Dedifferentiated amniotic fluid mesenchymal stem cell (primary cell): ENCODE results near the gene LTBP4.
"Not testable (repeated sequence)": the region's sequence is repeated elsewhere in the genome, so short reads cannot be mapped to it uniquely, and the experiment has no call there.

Experiments
- DNase-seq: peaks from one replicate; pipeline ENCODE4 v3.0.0-alpha.2; 2016; ENCODE audit errors: extremely low spot score

LTBP4 gene

DNA sequence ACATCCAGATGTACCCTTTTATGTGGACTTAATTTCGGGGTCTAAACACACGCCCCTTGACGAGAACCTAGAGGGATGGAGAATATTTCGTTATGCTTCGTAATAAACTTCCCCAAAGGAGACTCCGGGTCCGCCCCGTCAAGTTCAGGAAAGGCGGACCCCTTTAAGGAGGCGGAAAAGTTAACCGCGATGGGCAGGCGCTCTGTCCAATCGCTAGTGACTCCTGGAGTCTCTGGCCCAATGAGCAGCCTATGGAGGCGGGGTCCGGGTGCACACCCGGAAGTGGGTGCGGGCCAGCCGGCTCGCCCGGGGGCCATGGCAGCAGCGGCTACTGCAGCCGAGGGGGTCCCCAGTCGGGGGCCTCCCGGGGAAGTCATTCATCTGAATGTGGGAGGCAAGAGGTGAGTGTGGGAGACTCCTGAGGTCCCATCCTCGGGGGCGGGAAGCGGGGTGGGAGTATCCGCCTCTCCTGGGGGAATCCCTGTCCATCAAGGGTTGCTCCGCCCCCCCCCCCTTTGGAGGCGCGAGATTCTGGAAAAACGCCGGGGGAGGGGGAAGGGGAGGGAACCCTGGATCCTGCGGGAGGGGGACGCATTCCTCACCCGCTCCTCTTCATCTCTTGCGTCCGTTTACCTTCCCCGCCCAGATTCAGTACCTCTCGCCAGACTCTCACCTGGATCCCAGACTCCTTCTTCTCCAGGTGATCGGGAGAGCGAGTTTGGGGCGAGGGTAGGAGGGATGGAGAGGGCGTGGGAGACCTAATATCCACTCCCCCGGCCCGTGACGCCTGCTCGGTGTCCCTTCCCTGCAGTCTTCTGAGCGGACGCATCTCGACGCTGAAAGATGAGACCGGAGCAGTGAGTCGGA lies 24.4 kb upstream of the LTBP4 start, which contains the start of gene SHKBP1:
SHKBP1 (plus strand) TSS at position 289 of the 867 bp plus-strand sequence; CDS start at position 316, 27 bp downstream.
- DNase-seq = peak; percentile 92

DNA sequence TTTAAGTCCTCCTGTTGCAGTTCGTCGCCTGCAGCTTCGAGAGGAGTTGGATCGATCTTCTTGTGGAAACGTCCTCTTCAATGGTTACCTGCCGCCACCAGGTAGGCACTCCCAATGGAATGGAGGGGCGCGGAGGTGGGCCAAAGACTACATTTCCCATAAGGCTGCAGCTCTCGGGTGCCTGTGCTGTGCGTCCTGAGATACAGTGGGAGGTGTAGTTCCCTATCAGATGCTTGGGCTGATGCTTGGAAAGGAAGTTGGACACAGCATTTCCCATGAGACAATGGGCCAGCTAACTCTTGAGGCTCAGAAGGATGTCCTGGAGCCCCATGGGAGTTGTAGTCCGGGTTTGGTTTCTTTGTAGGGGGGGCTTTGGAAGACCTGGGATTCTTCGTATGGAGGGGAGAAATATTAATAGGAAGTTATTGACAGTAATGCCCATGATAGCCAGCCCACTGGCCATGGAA lies 22.7 kb upstream of the LTBP4 start:
- DNase-seq = no peak

DNA sequence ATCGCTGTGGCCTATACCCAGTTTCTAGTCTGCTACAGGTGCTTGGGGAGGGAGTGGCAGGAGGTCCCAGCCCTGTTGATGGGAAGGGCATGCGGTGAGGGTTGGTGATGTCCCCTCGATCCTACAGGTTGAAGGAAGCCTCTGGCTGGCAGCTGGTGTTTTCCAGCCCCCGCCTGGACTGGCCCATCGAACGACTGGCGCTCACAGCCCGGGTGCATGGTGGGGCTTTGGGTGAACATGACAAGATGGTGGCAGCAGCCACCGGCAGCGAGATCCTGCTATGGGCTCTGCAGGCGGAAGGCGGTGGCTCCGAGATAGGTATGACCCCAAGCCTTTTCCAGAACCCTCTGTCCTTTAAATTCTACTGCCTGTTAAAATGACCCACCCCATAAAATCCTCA lies 20.6 kb upstream of the LTBP4 start:
- no peak for DNase-seq

DNA sequence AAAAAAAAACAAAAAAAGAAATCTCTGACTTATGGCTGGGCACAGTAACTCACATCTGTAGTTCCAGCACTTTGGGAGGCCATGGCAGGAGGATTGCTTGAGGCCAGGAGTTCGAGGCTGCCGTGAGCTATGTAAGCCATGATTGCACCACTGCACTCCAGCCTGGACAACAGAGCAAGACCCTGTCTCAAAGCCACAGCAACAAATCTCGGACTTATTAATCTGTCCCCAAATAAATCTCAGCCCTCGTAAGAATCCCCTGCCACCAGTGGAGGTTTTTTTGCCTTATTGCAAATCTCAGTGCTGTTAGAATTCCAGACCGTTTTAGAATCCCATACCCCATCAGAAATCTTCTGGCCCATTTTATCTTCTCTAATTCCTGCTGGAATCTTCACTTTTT lies 19.6 kb upstream of the LTBP4 start:
- DNase-seq = no peak

DNA sequence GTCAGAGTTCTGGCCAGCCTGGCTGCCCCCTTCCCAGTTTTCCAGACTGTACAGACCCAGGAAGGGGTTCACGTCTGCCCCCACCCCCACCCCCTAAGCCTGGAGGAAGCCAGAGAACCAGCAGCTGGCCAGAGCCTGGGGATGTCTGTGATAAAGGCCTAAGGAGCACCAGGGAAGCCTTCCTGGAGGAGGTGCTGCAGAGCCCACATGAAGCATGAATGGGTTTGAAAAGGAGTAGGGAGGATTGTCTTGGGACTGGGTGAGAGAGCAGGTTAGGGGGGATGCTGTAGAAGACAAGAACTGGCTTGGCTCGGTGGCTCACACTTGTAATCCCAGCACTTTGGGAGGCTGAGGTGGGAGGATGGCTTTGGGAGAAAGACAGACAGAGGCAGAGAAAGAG lies 18.7 kb upstream of the LTBP4 start:
- no peak for DNase-seq

DNA sequence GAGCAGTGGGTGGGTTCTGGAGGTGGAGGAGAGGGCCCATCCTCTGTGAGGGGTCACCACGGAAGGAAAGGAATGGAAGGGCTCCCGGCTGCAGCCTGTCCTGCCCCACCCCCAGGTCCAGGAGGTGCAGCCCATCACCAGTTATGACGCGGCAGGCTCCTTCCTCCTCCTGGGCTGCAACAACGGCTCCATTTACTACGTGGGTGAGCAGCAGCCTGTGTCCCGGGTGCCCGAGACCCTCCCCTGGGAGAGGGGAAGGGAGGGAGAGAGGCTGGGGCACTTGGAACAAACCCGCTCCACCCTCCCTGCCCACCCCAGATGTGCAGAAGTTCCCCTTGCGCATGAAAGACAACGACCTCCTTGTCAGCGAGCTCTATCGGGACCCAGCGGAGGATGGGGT lies 17.9 kb upstream of the LTBP4 start:
- no peak for DNase-seq

DNA sequence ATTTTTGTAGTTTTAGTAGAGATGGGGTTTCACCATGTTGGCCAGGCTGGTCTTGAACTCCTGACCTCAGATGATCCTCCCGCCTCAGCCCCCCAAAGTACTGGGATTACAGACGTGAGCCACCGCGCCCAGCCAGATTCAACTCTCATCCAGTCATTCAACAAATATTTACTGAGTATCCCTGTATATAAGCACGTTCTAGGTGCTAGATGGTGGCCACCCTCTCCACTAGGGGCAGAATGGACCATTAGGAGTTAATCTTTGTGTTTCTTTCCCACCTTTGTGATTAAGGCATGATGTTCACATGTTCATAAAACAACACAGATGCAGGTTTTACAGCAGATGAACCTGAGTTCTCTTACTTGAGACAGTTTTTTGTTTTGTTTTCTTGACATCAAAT lies 17.2 kb upstream of the LTBP4 start:
- DNase-seq = no peak

DNA sequence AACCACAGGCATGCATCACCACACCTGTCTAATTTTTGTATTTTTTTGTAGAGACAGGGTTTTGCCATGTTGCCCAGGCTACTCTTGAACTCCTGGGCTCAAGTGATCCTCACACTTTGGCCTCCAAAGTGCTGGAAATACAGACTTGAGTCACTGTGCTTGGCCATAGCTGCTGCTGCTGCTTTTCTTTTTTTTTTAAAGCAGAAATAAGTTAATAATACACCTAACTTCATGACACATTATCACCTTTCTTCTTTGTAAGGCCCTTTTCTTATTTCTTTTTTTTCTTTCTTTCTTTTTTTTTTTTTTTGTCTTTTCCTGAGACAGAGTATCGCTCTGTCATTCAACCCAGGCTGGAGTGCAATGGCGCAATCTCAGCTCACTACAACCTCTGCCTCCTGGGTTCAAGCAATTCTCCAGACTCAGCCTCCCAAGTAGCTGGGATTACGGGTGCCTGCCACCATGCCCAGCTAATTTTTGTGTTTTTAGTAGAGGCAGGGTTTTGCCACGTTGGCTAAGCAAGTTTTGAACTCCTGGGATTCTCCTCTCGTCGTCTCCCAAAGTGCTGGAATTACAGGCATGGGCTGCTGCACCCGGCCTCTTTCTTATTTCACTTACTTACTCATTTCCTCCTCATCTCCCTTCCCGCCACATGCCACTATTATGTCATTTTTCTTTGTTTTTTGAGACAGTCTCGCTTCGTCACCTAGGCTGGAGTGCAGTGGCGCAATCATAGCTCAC lies 15.8 kb upstream of the LTBP4 start:
- no peak for DNase-seq

DNA sequence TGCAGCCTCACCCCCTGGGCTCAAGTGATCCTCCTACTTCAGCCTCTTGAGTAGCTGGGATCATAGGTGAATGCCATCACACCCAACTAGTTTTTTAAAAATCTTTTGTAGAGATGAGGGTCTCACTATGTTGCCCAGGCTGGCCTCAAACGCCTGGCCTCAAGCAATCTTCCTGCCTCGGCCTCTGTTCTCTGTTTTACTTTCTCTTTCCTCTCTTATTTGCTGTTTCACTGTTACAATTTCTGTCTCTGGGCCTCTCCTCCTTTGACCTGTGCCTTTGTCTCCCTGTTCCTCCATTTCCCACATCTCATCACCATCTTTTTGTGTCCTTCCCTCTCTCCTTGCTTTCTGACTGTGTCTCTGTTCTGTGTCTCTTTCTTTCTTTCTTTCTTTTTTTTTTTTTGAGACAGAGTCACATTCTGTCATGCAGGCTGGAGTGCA lies 15.2 kb upstream of the LTBP4 start:
- DNase-seq = no peak

DNA sequence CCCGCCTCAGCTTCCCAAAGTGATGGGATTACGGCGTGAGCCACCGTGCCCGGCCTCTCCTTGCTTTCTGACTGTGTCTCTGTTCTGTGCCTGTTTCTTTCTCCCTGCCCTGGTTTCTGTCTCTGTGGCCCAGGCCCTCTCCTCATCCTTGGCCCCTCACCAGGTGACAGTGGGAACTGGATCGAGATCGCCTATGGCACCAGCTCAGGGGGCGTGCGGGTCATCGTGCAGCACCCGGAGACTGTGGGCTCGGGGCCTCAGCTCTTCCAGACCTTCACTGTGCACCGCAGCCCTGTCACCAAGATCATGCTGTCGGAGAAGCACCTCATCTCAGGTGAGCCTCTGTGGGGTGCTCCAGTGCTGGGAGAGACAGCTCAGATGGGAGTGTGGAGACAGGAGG lies 14.6 kb upstream of the LTBP4 start:
- no peak for DNase-seq

DNA sequence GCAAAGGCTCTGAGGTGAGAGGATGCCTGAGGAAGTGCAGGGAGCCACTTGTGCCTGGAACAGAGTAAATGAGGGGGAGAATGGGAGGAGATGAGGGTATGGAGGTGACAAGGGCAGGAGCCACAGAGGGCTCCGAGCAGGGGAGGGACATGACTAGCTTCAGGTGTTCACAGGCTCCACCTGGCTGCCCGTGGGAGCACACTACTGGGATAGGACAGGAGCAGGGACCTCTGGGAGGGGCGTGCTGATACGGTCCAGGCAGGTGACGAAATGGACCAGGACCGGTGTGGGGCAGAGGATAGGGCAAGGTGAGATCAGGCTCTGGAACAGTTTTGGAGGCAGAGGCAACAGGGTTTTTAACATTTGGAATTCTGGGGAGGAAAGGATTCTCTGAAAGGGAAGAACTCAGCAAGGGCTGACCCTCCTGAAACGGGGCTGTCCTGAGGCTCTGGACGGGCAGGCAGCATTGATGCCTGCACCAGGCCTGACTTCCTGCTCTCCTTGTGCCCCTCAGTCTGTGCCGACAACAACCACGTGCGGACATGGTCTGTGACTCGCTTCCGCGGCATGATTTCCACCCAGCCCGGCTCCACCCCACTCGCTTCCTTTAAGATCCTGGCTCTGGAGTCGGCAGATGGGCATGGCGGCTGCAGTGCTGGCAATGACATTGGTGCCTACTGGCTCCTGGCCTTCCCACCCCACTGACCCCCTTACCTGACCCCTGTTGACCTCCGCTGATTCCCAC lies 12.9 kb upstream of the LTBP4 start:
- DNase-seq = no peak

DNA sequence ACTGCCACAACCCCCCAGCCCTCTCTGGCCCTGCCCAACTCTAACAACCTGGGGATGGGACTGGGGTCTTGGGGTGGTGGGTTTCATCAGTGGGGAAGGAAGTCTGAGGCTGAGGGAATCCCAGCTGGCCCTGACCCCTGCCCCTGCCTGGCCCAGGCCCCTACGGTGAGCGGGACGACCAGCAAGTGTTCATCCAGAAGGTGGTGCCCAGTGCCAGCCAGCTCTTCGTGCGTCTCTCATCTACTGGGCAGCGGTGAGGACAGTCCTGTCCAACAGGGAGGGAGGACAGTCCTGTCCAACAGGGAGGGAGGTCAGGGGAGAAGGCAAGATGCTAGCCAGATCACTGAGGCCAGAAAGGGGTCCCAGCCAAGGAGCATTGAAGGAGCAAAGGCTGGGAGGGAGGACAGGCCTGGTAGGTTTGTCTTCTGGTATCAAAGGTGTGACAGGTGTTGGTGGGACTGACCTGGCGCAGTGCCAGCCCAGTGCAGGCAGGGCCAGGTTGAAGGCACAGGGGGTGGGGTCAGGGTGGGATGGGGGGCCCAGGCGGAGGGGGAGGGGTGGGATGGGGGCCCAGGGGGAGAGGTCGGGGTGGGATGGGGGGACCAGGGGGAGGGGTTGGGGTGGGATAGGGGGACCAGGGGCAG lies 12.1 kb upstream of the LTBP4 start:
- no peak for DNase-seq

DNA sequence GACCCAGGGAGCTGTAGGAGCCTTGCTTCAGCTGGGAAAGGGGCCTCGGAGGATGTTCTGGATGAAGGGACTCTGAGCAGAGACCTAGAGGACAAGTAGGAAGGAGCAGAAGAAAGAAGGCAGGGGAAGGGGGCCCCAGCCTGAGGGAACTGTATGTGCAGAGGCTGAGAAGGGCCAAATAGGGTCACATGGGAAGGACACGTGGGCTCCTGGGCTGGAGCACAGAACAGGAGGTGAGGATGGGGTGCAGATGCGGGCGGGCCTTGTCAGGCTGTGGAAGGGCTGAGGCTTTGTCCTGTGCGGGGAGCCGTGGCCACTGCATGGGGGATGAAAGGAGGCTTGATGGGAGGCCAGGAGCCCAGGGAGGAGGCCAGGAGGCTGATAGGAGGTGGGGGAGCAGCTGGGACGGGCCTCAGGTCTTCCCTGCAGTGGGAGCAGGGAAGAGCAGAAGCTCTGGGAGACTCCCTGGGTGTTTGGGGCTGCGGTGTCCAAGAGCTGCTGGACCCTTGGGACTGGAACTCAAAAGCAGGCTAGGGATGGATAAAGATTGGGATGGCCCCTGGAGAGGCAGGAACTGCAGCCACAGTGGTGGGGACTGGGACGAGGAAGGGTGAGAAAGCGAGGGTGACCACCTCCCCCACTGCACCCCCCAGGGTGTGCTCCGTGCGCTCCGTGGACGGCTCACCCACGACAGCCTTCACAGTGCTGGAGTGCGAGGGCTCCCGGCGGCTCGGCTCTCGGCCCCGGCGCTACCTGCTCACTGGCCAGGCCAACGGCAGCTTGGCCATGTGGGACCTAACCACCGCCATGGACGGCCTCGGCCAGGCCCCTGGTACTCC lies 11.4 kb upstream of the LTBP4 start:
- DNase-seq = no peak

DNA sequence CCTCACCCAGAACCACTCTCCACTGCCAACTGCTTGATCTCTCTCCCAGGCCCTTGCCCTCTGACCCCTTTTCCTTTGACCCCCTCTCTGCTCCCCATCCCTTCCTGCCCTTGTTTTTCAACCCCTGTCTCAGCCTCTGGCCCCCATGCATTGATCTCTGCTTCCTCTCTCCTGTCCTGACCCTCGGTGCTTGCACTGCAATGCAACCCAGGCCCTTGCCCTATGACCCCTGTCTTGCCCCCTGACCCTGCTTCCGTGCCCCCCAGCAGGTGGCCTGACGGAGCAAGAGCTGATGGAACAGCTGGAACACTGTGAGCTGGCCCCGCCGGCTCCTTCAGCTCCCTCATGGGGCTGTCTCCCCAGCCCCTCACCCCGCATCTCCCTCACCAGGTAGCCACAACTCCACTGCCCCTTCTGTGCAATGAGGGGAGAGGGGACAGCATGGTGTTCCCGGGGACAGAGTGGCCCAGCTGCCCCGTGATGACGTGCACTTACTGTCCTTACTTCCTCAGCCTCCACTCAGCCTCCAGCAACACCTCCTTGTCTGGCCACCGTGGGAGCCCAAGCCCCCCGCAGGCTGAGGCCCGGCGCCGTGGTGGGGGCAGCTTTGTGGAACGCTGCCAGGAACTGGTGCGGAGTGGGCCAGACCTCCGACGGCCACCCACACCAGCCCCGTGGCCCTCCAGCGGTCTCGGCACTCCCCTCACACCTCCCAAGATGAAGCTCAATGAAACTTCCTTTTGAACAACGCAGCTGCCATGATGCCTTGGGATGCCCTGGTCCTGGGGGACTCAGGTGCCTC lies 10.5 kb upstream of the LTBP4 start:
- no peak for DNase-seq

DNA sequence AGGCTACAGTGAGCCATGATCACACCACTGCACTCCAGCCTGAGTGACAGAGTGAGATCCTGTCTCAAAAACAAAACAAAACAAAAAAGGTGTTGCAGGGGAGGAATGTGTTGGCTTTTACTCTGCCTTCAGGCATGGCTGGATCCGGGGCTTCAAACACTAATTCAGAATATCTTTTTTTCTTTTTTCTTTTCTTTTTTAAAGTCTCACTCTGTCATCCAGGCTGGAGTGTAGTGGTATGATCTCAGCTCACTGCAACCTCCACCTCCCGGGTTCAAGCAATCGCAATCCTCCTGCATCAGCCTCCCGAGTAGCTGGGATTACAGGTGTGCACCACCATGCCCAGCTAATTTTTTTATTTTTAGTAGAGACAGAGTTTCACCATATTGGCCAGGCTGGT lies 9.4 kb upstream of the LTBP4 start:
- not testable (repeated sequence) for DNase-seq

DNA sequence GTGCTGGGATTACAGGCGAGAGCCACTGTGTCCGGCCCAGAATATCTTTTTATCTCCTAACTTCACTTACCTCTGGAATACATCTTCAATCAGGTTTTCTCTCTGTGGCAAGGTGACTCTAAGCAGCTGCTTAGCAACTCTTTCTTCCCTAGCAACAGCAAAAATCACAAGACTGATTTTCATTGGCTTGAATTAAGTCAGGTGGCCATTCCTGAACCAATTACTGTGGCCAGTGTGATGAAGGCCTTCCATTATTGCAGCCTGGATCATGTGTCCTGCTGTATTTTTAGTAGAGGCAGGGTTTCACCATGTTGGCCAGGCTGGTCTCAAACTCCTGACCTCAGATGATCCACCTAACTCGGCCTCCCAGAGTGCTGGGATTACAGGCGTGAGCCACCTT lies 9.0 kb upstream of the LTBP4 start:
- no peak for DNase-seq

DNA sequence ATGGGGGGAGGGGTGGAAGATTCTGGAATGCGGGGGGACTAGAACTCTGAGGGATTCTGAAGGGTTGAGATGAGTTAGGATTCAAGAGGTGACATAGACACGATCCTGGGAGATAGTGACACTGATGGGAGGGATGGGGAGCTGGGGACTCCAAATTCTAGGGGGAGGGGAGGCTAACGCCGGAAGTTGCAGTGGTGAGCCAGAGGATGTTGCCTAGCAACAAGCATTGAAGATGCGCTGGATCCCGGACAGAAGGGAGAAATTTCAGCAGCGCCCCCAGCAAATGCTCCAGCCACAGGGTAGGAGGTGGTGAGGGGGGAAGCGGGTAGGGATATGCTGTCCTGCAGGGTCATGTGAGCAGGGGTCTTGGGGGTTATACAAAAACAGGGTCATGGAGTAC lies 6.9 kb upstream of the LTBP4 start:
- no peak for DNase-seq

DNA sequence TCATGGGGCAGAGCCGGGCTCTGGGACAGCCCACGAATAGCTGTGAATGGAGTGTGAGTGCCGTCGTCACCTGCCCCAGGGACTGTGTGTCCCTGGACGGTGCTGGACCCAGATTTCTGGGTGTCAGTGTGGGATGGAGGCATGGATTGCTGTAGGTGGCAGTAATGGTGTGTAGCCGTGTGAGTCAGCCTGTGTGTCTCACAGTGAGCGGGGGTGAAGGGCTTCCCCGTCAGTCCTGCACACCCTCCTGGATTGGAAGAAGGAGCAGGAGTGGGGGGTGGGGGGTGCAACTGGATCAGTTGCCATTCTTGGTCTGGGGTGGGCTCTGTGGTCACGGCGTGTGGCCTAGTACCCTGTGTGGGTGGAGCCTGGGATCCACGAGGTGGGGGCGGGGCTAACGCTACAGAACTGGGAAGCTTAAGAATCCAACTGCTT lies 6.5 kb upstream of the LTBP4 start:
- no peak for DNase-seq

DNA sequence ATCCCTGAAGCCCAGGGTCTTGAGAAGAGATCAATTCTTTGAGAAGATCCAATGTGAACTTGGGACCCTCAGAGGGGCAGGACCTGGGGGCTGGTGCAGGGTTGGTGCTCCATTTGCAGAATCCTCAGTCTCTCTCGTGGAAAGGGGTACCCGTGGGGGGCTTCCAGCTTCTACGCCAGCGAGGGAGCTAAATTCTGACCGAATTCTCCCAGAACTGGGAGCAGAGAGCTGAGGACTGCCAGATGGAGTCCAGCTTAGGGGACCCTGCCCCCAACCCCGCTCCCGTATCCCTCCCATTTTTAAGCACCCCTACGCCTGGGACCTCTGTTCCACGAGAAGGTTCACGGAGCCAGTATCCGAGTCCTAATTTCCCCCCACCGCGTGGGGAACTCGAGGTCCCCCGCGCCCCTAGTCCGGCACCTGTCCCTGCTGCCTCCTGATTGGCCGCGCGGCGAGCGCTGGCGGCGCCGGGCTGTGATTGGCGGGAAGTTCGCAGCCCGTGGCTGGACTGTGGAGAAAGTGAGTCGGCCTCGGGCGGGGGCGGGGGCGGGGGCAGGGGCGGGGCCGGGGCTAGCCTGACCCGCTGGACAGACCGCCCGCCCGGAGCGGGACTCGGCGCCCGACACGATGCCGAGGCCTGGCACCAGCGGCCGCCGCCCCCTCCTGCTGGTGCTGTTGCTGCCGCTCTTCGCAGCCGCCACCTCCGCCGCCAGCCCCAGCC lies 4.4 kb upstream of the LTBP4 start:
- no peak for DNase-seq
